ENCODE results near the gene MRPS21.
A peak's percentile ranks its signal among the peaks of the same experiment; 100 is the strongest.
"Not testable (repeated sequence)": the region's sequence is repeated elsewhere in the genome, so short reads cannot be mapped to it uniquely, and the experiment has no call there.

The MRPS21 gene

GRCh38 chr1:150281758-150282557, 11.7 kb upstream of the MRPS21 start, which contains the start of gene CIART:
Gene CIART (plus strand): TSS chr1:150282554. CDS start chr1:150283268, 714 bp downstream.
- ATAC-seq: peak; percentile 96
- peak; percentile 75 for DNase-seq

- DNase-seq: no peak
Observed at GRCh38 chr1:150282558-150282958, 11.1 kb upstream of the MRPS21 start.

GRCh38 chr1:150283260-150283659, 10.4 kb upstream of the MRPS21 start:
- DNase-seq (no peak), ATAC-seq (no peak)

More at GRCh38 chr1:150282558-150282958, 11.1 kb upstream of the MRPS21 start:
- no peak for ATAC-seq

- no peak for ATAC-seq
- no peak for DNase-seq
Observed at GRCh38 chr1:150288382-150288781, 5.3 kb upstream of the MRPS21 start.

GRCh38 chr1:150288822-150289221, 4.8 kb upstream of the MRPS21 start:
- DNase-seq (no peak), ATAC-seq (no peak)

- ATAC-seq: no peak
Observed at GRCh38 chr1:150295476-150295875, 1.8 kb downstream of the MRPS21 start.

GRCh38 chr1:150299716-150300115, 6.1 kb downstream of the MRPS21 start:
- no peak for ATAC-seq

More at GRCh38 chr1:150295476-150295875, 1.8 kb downstream of the MRPS21 start:
- DNase-seq: no peak

DNA sequence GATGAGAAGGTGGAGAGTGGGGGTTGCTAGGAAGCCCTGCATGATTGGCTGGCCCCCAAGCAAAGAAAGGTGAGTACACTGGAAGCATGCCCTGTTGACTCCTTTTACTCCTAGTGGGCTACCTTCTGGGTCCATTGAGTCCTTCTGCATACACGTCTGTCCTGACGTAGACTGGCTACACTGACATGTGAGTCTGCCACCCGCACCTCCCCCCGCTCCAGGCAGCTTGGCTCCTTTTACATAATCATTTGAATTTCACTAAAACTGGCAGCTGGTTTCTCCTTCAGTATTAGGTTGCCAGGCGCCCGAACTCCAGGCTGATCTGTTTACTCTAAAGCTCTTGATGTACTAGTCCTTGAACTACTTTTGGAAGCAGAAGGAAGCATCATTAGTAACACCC, 8.7 kb downstream of the MRPS21 start:
- no peak for DNase-seq
- ATAC-seq: no peak

More at GRCh38 chr1:150299716-150300115, 6.1 kb downstream of the MRPS21 start:
- DNase-seq: no peak

- ATAC-seq (no peak), DNase-seq (no peak)
Observed at GRCh38 chr1:150302902-150303301, 9.2 kb downstream of the MRPS21 start.

DNA sequence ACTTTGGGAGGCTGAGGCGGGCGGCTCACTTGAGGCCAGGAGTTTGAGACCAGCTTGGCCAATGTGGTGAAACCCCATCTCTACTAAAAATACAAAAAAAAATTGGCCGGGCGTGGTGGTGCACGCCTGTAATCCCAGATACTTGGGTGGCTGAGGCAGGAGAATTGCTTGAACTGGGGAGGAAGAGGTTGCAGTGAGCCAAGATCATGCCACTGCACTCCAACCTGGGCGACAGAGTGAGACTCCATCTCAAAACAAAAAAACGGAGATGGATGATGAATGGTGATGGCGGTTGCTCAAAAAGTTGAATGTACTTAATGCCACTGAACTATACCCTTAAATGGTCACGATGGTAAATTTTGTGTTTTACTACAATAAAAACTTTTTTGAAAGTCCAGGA, 14.9 kb downstream of the MRPS21 start:
- not testable (repeated sequence) for DNase-seq, ATAC-seq

GRCh38 chr1:150309758-150310508, 16.3 kb downstream of the MRPS21 start:
- ATAC-seq: no peak

DNA sequence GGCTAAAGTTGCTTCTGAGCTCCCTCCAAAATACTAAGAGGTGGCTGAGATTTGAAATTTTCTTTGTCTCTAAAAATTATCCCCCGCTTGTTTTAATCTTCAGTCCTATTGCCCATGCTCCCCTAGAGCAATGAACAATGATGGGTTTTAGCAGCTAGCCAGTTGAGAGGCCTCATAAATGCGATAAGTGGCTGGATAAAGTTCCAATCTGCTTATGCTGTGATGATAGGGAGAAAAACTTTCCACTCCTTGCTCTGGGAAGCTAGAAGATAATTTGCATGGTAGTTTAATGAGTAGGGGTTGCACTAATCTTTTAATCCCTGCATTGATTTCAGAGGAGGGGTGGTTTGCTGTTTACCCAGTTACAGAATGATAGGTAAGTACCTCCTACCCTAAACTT, 18.1 kb downstream of the MRPS21 start:
- no peak for DNase-seq
- no peak for ATAC-seq

More at GRCh38 chr1:150309758-150310508, 16.3 kb downstream of the MRPS21 start:
- no peak for DNase-seq

DNA sequence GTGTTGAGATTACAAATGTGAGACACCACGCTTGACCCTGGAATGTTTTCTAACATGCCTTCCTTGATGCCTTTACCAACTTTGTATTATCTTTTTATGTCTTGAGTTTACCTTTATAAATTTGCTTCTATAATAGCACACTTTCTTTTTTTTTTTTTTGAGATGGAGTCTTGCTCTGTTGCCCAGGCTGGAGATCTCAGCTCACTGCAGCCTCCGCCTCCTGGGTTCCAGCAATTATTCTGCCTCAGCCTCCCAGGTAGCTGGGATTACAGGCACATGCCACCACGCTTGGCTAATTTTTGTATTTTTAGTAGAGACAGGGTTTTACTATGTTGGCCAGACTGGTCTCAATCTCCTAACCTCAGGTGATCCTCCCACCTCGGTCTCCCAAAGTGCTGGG, 21.0 kb downstream of the MRPS21 start:
- not testable (repeated sequence) for ATAC-seq, DNase-seq

DNA sequence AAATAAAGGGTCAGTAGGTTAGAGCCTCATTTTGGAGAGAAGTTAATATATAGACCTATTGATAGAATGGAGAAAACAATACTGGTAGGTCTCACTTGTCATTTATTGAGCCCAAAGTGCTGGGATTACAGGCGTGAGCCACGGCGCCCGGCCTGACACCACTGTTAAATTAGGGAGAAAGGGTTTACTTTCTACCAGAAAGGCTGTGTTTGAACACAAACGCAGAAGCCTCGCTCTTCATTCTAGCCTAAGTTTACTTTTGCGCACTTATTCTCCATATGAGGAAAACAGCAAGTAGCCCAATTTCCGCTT, 27.0 kb downstream of the MRPS21 start:
- no peak for DNase-seq
- no peak for ATAC-seq

- ATAC-seq (no peak), DNase-seq (no peak)
Observed at GRCh38 chr1:150321826-150322166, 28.1 kb downstream of the MRPS21 start.

DNA sequence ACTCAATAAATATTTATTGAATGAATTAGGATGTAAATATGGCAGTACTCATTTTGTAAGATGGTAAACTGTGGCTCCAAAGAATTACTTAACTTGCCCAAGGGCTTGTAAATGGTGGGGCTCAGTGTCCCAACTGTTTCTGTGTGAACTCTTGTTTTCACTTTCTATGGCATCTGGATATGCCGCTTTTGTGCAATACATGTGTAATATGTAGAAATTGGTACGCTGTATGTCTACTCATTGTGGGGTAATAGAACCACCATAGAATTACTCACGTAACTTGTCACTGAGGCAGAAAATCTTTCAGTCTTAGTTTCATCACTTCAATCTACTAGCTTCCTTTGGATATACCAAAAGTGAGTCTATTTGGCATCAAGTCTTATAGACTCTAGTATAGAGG, 28.6 kb downstream of the MRPS21 start:
- peak; percentile 35 for ATAC-seq
- no peak for DNase-seq

DNA sequence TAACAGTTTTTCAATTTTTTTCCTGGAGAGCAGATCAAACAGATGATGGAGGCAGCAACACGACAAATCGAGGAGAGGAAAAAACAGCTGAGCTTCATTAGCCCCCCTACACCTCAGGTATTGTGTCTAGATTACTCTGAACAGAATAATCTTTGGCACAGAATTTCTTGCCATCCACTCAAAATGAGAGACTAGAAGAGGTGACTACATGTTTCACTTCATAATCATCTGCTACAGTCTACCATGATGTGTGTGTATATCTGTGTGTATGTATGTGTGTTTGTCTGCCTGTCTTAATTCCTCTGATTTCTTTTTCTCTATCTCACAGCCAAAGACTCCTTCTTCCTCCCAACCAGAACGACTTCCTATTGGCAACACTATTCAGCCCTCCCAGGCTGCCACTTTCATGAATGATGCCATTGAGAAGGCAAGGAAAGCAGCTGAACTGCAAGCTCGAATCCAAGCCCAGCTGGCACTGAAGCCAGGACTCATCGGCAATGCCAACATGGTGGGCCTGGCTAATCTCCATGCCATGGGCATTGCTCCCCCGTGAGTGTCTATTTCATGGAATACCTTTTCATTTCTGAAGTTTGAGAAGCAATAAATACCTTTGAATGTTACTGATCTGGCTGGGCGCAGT, 39.1 kb downstream of the MRPS21 start:
- DNase-seq (no peak), ATAC-seq (no peak)

GRCh38 chr1:150346316-150346715, 52.7 kb downstream of the MRPS21 start:
- no peak for ATAC-seq

GRCh38 chr1:150352866-150353265, 59.2 kb downstream of the MRPS21 start:
- ATAC-seq: no peak
- no peak for DNase-seq

More at GRCh38 chr1:150346316-150346715, 52.7 kb downstream of the MRPS21 start:
- no peak for DNase-seq

Measured in stimulated activated naive CD8-positive, alpha-beta T cell treated with anti-CD3 and anti-CD28 coated beads, Interleukin-15, Interleukin-2, amounts not matched to agents 100 U/mL and 50 U/mL, for 24 hours (primary cell).